ENCODE results near the gene CXADR.
"Not testable (repeated sequence)": the region's sequence is repeated elsewhere in the genome, so short reads cannot be mapped to it uniquely, and the experiment has no call there.

Gene CXADR

DNA sequence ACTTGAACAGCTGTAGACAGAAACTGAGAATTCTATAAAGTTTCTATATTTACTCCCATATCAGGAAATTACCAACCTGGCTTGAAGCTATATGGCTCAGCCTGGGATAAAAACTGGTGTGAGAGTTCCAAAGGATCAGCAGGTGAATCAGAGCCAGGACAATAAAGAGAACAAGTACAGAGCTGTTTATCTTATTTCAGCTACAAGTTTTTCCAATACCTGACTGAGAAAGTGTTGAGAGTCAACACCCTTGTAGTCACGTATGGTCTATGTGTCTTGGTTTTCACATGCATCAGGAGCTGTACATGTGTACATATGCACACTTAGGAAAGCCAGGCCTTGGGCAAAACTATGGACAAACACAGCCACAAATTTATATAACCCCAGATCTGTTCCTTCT lies 40.7 kb upstream of the CXADR start:
- TF ChIP-seq, protein P1, sequence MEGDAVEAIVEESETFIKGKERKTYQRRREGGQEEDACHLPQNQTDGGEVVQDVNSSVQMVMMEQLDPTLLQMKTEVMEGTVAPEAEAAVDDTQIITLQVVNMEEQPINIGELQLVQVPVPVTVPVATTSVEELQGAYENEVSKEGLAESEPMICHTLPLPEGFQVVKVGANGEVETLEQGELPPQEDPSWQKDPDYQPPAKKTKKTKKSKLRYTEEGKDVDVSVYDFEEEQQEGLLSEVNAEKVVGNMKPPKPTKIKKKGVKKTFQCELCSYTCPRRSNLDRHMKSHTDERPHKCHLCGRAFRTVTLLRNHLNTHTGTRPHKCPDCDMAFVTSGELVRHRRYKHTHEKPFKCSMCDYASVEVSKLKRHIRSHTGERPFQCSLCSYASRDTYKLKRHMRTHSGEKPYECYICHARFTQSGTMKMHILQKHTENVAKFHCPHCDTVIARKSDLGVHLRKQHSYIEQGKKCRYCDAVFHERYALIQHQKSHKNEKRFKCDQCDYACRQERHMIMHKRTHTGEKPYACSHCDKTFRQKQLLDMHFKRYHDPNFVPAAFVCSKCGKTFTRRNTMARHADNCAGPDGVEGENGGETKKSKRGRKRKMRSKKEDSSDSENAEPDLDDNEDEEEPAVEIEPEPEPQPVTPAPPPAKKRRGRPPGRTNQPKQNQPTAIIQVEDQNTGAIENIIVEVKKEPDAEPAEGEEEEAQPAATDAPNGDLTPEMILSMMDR (IDR thresholded peaks at IDR 0.05; ENCODE audit: low read depth, low read length, missing control alignments), result no peak
- no peak overlapping the region for H3K4me3 ChIP-seq (ENCODE audit: low read depth, low read length)
- DNase-seq (ENCODE audit: low read depth), result no peak
- in situ Hi-C loops (cut with HindIII; ENCODE audit: low sequenced_read_pairs), result no loop called here

DNA sequence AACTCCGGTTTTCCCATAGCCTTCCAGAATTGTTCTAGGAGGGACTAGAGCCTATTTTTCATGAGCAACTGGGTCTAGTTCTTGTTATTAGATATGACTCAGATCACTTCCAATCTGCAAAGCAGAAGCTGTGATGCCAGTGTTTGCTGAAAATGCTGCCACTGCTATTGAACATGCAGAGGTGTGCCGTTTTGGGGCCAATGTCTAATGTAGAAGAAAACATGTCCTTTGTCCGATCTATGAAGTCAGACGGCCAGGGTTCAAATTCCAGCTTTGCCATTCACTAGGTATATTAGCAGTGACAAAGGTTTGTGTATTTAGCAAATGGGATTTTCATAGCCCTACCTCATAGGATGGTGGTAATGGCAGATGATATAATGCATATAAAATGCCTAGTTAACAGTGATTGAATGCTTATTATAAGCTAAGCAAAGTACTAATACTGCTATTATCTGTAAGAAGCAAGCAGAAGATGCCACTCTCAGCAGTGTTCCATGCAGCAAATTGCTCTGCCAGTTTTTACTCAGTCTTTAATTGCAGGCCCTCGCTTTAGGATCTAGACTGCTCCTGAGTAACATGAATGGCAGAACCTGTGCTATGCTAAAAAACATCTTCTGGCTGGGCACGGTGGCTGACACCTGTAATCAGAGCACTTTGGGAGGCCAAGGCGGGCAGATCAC lies 40.1 kb upstream of the CXADR start:
- no peak overlapping the region for H3K4me3 ChIP-seq (ENCODE audit: low read depth, low read length)
- no peak for DNase-seq (ENCODE audit: low read depth)
- in situ Hi-C loops (cut with HindIII; ENCODE audit: low sequenced_read_pairs), result no loop called here
- TF ChIP-seq, protein P1 (IDR thresholded peaks at IDR 0.05; ENCODE audit: low read depth, low read length, missing control alignments), result no peak

DNA sequence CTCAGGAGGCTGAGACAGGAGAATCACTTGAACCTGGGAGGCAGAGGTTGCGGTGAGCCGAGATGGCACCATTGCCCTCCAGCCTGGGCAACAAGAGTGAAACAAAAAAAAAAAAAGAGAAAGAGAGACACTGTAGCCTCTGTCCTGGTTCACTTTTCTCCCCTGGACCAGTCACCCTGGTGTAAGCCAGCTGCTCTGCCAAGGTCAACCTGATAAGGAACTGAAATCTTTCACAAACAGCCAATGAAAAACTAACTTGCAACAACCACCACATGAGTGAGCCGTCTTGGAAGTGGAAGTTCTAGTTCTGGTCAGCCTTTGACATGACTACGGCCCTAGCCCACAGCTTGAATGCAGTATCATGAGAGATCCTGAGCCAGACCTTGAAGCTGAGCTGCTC lies 36.8 kb upstream of the CXADR start:
- in situ Hi-C loops (cut with HindIII; ENCODE audit: low sequenced_read_pairs), result no loop called here
- TF ChIP-seq, protein P1 (IDR thresholded peaks at IDR 0.05; ENCODE audit: low read depth, low read length, missing control alignments), result no peak
- no peak for DNase-seq (ENCODE audit: low read depth)

DNA sequence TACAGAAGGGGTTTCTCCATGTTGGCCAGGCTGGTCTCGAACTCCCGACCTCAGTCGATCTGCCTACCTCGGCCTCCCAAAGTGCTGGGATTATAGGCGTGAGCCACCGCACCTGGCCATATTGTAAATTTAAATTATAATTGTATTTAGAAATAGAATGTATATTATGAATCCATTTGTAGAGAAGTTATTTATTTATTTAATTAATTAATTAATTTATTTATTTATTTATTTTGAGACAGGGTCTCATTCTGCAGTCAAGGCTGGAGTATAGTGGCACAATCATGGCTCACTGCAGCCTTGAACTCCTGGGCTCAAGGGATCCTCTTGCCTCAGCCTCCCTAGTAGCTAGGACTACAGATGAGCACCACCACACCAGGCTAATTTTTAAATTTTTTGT lies 34.7 kb upstream of the CXADR start:
- DNase-seq (ENCODE audit: low read depth), result not testable (repeated sequence)

More for the DNA sequence above, 36.8 kb upstream of the CXADR start:
- no peak overlapping the region for H3K4me3 ChIP-seq (ENCODE audit: low read depth, low read length)

DNA sequence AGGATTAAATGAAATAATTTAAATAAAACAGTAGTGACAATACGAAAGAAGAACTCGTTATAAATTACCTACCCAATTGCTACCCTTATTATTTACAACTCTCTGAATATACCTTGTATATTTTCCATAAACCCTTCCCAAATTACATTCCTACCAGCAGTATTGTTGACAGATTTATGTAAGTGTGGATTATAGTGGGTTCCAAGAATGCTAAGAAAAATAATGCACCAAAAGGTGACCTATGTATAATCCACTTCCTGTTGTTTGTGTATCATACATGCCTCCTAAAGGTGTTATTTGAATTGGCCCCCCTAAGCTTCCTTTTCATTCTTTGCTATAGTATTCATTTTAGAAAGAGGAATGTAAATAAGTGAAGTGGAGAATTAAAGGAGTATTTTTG lies 33.2 kb upstream of the CXADR start:
- TF ChIP-seq, protein P1 (IDR thresholded peaks at IDR 0.05; ENCODE audit: low read depth, low read length, missing control alignments), result no peak
- DNase-seq (ENCODE audit: low read depth), result no peak
- in situ Hi-C loops (cut with HindIII; ENCODE audit: low sequenced_read_pairs), result no loop called here
- H3K4me3 ChIP-seq (ENCODE audit: low read depth, low read length), result no peak overlapping the region

More for the DNA sequence above, 34.7 kb upstream of the CXADR start:
- in situ Hi-C loops (cut with HindIII; ENCODE audit: low sequenced_read_pairs); H3K4me3 ChIP-seq (ENCODE audit: low read depth, low read length): not testable (repeated sequence)

DNA sequence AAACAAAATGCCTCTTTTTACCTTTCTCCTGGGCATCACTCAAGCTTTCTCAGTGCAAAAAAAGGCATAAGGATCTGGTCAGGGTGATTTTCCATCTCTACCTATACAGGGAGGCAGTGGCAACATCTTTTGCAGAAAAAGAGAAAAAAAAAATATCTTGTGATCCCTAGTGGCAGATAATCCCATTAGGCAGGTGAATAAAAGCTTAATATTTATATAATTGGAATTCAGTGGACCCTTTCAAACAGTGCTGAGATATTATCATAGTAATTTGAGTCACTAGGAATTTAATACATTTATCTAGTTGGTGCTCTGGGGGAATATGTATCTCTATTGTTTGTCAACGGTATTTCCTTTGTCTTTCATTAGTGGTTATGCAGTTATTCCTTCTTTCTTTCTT lies 29.9 kb upstream of the CXADR start:
- H3K4me3 ChIP-seq (ENCODE audit: low read depth, low read length), result no peak overlapping the region
- TF ChIP-seq, protein P1 (IDR thresholded peaks at IDR 0.05; ENCODE audit: low read depth, low read length, missing control alignments), result no peak
- in situ Hi-C loops (cut with HindIII; ENCODE audit: low sequenced_read_pairs), result no loop called here
- no peak for DNase-seq (ENCODE audit: low read depth)

DNA sequence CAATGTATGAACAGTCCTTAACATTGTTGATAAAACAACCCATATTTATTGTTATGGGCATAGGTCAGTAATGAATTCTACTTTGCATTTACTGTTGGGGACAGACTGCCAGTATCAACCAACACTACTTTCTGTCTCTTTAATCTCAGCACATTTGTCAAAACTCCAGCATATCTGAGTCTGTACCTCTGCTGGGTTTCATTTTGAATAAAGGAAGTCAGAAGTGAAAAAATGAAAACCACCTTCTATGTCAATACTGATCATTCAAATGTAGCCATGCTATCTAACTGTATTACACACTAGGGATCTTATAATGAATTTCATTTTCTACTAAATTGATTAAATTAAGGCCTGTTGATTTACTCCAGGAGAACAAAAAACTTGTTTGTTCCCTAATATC lies 24.2 kb upstream of the CXADR start:
- TF ChIP-seq, protein P1 (IDR thresholded peaks at IDR 0.05; ENCODE audit: low read depth, low read length, missing control alignments), result no peak
- H3K4me3 ChIP-seq (ENCODE audit: low read depth, low read length), result no peak overlapping the region
- no peak for DNase-seq (ENCODE audit: low read depth)
- in situ Hi-C loops (cut with HindIII; ENCODE audit: low sequenced_read_pairs), result no loop called here

DNA sequence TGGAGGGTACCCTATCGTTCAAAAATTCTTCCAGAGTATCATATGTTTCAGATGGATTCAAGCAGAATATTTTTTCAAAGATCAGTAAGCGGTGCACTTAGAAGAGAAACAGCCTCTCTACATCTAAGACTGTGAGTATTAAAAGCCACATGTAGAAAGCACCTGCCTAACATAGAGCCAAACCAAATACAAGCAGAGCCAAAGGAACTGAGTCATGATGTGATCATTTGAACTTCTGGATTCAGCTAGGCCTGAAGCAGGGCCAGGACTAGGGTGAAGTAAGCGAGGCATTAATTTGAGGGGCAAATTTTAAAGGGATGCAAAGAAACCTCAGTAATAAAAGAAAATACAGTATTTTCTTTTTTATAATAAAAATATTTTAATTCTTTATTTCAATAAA lies 23.3 kb upstream of the CXADR start:
- H3K4me3 ChIP-seq (ENCODE audit: low read depth, low read length); DNase-seq (ENCODE audit: low read depth); in situ Hi-C loops (cut with HindIII; ENCODE audit: low sequenced_read_pairs): not testable (repeated sequence)

Measured in astrocyte of the cerebellum (primary cell).